HG03571 (cell line): ENCODE measurements around the gene MCHR2.

Source experiments
- ATAC-seq: cut with Tn5 transposase; IDR thresholded peaks from one replicate; pipeline ENCODE4 v1.9.1; 2021; ENCODE audit not compliant: unreplicated experiment

Gene MCHR2

DNA sequence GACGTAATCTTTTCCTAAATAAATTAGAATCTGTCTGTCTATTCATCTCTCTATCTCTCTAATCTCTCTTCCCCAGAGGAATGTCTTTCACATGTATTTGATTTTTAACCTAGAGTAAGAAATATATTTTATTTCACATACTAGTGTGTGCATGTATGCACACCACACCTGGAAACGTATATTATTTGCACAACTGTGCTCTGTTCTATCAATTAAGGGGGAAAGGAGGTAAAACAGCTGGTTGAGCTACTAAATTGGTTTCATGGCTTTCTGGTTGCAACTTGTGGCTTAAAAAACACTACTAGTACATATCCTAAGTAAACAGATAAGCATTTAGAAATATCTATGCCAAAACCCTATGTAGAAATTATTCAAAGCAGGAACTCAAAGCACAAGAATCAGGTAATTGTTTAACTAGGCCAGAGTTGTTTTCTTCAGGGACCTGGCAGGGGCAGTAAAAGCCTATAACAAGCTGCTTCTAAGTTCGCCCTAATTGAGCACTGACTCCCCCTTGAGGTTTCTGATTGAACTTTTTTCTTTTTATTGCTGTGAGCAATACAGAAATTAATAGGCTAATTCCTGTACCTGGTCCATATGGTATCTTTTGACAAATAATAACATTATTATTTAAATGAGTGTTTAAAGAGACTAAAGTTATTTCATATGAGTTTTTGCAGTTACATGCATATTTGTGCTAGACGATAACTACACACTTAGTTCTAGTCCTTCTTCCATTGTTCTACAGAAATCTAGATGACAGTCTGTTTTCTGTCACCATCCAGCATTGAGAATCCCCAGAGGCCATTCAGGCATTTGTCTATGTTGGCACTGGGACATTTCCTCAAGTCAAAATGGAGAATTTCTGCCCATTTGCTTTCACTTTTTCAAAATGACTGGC, 88.6 kb downstream of the MCHR2 start:
- ATAC-seq, result no peak

DNA sequence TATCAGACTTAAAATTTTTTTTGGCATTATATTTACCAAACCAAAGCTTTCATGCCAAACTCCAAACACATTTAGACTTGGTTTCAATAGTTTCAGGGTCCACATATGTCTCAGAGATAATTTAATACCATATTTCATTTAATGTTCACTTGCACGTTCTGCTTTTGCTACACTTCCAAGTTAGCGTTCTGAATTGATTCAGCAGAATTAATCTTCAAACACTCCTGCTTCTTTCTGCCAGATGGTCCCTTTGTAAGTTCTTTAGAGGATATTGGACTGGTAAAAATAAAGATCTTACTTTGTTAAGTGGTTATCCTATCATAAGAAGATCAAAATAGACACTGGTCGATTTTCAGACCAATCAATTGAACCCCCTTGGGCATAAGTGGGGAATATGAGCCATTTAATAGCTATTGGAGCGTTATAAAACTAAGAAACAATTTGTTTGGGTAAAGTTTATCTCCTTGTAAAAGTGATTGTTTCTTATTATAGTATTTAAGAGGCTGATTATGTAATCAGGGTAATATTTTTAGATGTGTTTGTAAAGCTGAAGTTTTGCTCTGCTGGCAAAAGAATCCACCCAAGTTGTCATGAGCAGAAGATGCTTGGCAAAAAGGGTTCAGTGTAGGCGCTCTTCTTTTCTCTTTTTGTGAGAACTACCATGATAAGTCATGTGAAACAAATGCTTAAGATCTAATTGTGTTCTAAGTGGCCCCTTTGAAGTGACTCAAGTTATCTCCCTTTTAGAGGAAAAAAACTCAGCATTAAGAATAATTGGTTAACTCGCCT, 92.2 kb downstream of the MCHR2 start:
- no peak for ATAC-seq

DNA sequence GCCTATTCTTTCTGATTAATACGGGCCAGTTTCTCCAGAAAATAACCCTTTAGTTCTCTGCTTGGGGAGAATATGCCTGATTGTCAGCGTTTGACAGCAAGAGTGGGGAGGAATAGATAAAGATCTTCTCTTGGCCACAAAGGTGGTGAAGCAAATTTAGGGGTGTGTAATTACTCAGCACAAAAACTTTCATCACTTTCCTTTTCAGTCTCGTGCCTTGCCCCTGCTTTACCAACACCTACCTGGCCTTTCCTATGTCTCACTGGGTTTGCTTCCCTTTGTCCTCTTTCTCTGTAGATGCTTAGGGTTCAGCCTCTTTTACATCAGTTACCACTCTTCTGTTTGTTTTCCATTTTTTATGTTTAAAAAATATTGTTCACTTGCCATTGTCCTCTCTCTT, 99.2 kb downstream of the MCHR2 start:
- ATAC-seq, result no peak

DNA sequence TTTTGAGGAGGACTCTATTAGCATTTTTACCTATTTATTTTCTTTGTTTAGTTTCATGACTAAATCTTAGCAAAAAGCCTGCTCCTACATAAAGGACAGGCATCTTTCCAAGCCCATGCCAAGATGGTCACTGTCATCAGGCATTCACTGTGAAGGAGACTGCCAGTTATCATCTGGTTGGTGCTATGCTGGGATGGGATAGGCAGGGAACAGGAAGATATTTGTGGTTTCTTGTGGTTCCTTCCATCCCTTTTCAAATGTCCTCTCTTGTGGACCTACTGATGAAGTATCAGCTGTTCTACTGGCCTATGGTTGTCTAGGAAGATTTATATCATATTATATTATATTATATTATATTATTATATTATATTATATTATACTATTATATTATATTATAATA, 107.0 kb downstream of the MCHR2 start:
- ATAC-seq, result no peak

DNA sequence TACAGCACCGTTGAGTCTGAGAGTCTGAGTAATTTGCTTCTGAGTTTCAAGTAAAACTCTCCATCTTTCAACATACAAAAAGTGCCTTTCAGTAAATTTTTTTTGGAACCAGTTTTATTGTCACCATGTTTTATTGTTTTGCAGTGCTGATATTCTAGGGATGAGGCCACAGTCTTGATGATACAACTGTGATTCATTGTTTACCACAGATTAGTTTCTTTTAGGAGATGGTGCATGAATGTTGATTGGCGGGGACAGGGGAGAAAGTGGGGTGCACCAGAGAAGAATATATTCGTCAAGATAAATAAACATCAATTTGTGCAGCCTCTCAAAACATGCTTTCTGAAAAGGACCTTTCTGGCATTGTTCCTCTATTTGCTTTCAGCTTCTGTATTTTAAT, 109.0 kb downstream of the MCHR2 start:
- ATAC-seq, result no peak

DNA sequence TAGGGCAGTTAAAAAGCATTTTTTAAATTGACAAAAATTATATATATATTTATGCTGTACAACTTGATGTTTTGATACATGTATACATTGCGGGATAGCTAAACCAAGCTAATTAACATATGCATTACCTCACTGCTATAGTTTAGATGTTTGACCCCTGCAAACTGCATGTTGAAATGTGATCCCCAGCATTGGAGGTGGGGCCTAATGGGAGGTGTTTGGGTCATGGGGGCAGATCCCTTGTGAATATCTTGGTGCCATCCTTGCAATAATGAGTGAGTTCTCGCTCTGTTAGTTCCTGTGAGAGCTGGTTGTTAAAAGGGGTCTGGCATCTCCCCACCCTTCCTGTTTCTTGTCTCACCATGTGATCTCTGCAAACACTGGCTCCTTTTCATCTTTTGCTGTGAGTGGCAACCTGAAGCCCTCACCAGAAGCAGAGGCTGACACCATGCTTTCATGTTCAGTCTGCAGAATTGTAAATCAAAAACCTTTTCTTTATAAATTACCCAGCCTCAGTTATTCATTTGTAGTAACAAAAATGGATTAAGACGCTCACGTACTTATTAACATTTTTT, 111.8 kb downstream of the MCHR2 start:
- ATAC-seq, result no peak

DNA sequence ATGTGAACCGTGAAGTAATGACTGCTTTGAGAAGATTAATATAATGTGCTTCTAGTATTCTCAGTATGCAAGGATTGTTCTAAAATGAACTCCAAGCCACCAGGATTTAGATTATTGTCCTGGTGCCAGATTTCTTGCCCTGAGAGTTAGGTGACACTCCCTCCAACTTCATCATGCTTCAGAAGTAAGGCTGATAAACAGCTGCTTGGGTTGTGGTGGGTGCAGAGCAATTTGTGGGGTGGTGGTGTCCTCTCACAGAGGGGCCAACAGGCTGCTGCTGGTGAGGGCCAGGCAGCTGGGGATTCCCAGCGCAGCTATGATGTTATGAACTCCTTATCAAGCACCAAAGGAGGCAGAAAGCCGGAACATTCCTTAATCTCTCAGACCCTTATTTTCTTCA, 114.6 kb downstream of the MCHR2 start:
- ATAC-seq, result no peak

DNA sequence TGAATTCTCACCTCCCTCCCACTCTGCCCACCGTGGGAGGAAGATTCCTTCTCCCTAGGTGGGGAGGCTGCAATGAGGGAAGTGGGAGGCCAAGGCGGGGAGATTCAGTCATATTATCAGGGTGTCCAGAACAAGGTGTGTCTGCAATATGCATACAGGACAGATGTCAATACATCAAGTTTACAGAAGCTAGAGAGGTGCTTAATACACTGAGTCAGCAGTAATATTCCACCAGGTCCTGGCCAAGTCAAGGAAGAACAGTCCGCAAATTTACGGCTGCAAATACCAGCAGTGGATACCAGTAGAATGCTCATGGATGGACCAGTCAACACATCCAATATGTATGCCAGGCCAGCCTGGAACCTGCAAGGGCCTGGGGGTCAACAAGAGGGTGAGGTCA, 119.0 kb downstream of the MCHR2 start:
- no peak for ATAC-seq

DNA sequence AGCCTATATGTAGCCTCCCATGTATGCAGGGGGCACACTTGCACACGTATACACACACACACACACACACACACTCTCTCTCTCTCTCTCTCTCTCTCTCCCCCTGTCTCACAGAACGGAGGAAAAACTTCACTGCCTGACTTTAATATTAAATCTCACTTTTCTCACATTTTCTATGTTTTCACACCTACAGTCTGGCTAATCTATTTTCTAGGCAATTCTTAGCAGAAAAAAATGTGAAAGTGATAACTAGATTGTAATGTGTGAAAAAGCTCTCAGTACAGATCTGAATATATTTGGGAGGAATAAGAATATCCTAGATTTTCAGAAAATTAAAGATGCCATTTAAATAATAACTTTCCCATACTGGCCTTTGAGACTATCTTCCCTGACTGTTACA, 120.9 kb downstream of the MCHR2 start:
- no peak for ATAC-seq

DNA sequence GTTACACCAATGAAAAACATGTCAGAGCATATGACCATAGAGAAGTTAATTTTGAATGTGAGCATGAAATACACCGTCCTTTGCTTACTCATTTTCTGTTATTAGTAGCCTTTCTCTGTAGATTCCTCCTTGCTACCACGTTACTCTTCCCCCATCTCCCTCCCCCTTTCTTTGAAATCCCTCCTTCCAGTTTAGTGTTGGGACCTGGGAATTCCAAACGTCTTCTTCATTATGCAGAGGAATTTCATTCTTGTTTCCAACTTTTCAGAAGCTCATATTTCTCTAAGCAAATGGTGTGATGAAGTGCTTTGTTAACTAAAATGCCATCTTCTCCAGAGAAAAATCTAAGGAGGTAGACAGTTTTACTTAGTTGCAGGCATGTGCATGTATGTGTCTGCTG, 122.4 kb downstream of the MCHR2 start:
- no peak for ATAC-seq
